NCI-H82 treated with DMSO at 0.1 percent for 48 hours (cell line): ENCODE measurements around the gene ADA.
"Not testable (repeated sequence)": the region's sequence is repeated elsewhere in the genome, so short reads cannot be mapped to it uniquely, and the experiment has no call there.

Experiments used
- DNase-seq: peaks from one replicate; lab custom pipeline; 2025; ENCODE audit not compliant: unreplicated experiment; lab: John Stamatoyannopoulos, UW

ADA gene

GRCh38 chr20:44651684-44652423 lies at the start of gene ADA:
TSS of gene ADA (minus strand) at chr20:44651699. CDS start at chr20:44651607, 92 bp downstream.
- peak; percentile 33 for DNase-seq

- DNase-seq = peak; percentile 13
Measured at GRCh38 chr20:44700306-44700705, 48.8 kb upstream of the ADA start.

- DNase-seq = no peak
Measured at GRCh38 chr20:44698351-44698750, 46.9 kb upstream of the ADA start.

GRCh38 chr20:44697041-44697440 lies 45.5 kb upstream of the ADA start:
- not testable (repeated sequence) for DNase-seq

GRCh38 chr20:44696315-44696714 lies 44.8 kb upstream of the ADA start:
- DNase-seq = no peak

GRCh38 chr20:44695674-44696300 lies 44.3 kb upstream of the ADA start:
- DNase-seq = peak; percentile 95

- no peak for DNase-seq
Measured at GRCh38 chr20:44695295-44695673, 43.8 kb upstream of the ADA start.

GRCh38 chr20:44694159-44694558 lies 42.7 kb upstream of the ADA start:
- no peak for DNase-seq

GRCh38 chr20:44693627-44694026 lies 42.1 kb upstream of the ADA start:
- no peak for DNase-seq

- DNase-seq = no peak
Measured at GRCh38 chr20:44692932-44693480, 41.5 kb upstream of the ADA start.

- no peak for DNase-seq
Measured at GRCh38 chr20:44691424-44692423, 40.2 kb upstream of the ADA start.

GRCh38 chr20:44690781-44691423 lies 39.4 kb upstream of the ADA start:
- no peak for DNase-seq

GRCh38 chr20:44689809-44690208 lies 38.3 kb upstream of the ADA start:
- no peak for DNase-seq

GRCh38 chr20:44688053-44688625 lies 36.6 kb upstream of the ADA start:
- DNase-seq = no peak

- no peak for DNase-seq
Measured at GRCh38 chr20:44686934-44687333, 35.4 kb upstream of the ADA start.

GRCh38 chr20:44684047-44684967 lies 32.8 kb upstream of the ADA start:
- DNase-seq = no peak

- peak; percentile 28 for DNase-seq
Measured at GRCh38 chr20:44683263-44684046, 32.0 kb upstream of the ADA start.

GRCh38 chr20:44681796-44682566 lies 30.5 kb upstream of the ADA start:
- DNase-seq = no peak
